Testis (tissue), 2 donors: ENCODE measurements around the gene IL1RL1.

Experiments used
- POLR2A ChIP-seq: fragments of 450-650 bp; IDR thresholded peaks from one replicate; pipeline ENCODE4 v1.6.1; 2017; ENCODE audit warnings: antibody characterized with exemption, mild to moderate bottlenecking, moderate library complexity
- TF ChIP-seq, protein P1 (sequence below), 3 experiments: fragments of 450-650 bp in 2 of 3; fragments of 200-600 bp in 1 of 3; sonication (generic) in 1 of 3; IDR thresholded peaks; one replicate each; pipeline ENCODE4 v1.5.1; 2016 to 2019; ENCODE audit warnings: antibody characterized with exemption in 3 of 3, mild to moderate bottlenecking in 2 of 3, moderate library complexity in 1 of 3

DNA sequence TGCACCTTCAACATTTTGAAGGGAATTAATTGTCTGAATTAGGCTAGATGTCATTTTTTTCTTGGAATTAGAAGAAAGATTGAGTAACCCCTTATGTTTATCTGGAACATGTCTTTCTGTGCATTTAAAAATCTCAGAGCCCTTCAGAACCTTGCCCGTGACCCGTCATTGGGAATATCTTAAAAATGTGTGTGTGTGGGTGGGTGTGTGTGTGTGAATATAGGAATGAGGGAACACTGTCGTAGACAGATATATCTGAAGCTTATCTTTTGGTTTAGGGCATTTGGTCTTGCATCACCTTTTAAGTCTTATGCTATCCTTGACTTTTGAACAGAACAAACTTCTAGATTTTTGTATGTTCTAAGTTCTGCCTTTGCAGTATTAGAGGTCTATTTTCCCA, 13.5 kb upstream of the IL1RL1 start:
- TF ChIP-seq, protein P1, sequence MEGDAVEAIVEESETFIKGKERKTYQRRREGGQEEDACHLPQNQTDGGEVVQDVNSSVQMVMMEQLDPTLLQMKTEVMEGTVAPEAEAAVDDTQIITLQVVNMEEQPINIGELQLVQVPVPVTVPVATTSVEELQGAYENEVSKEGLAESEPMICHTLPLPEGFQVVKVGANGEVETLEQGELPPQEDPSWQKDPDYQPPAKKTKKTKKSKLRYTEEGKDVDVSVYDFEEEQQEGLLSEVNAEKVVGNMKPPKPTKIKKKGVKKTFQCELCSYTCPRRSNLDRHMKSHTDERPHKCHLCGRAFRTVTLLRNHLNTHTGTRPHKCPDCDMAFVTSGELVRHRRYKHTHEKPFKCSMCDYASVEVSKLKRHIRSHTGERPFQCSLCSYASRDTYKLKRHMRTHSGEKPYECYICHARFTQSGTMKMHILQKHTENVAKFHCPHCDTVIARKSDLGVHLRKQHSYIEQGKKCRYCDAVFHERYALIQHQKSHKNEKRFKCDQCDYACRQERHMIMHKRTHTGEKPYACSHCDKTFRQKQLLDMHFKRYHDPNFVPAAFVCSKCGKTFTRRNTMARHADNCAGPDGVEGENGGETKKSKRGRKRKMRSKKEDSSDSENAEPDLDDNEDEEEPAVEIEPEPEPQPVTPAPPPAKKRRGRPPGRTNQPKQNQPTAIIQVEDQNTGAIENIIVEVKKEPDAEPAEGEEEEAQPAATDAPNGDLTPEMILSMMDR (IDR thresholded peaks at IDR 0.05), result no peak
- TF ChIP-seq POLR2A, result no peak
